Measurements from ENCODE around the gene NTN5.

NTN5 gene

GRCh38 chr19:48630296-48631063 lies 42.3 kb downstream of the NTN5 start:
- Histone ChIP-seq H3K4me1 (peaks cover 24% of the 10 kb centered on the region), H3K27me3 (ENCODE audit: low read depth) (no peaks in the 10 kb centered on the region), H3K9me3 (no peaks in the 10 kb centered on the region), H3K4me3 (no peak overlapping the region), H3K36me3 (replicated peaks) (peaks cover 45% of the 10 kb centered on the region)
- peak in 1 of 2 experiments; percentile 21 for DNase-seq (ENCODE audit: low spot score in 2 of 2)
- in situ Hi-C loops (cut with MboI; ENCODE audit: low sequenced_read_pairs), result no loop called here

GRCh38 chr19:48629599-48630295 lies 43.1 kb downstream of the NTN5 start:
- Histone ChIP-seq H3K27me3 (ENCODE audit: low read depth) (no peaks in the 10 kb centered on the region), H3K4me1 (peaks cover 22% of the 10 kb centered on the region), H3K36me3 (replicated peaks) (peaks cover 45% of the 10 kb centered on the region), H3K4me3 (no peak overlapping the region), H3K9me3 (no peaks in the 10 kb centered on the region)
- in situ Hi-C loops (cut with MboI; ENCODE audit: low sequenced_read_pairs), result no loop called here
- peak in 1 of 2 experiments; percentile 72 for DNase-seq (ENCODE audit: low spot score in 2 of 2)

- H3K4me3 ChIP-seq, result no peak overlapping the region
- peaks cover 21% of the 10 kb centered on the region for H3K4me1 ChIP-seq
- H3K27me3 ChIP-seq (ENCODE audit: low read depth), result no peaks in the 10 kb centered on the region
- H3K36me3 ChIP-seq (replicated peaks), result peaks cover 45% of the 10 kb centered on the region
- no peak for DNase-seq (ENCODE audit: low spot score in 2 of 2)
- in situ Hi-C loops (cut with MboI; ENCODE audit: low sequenced_read_pairs), result no loop called here
- no peaks in the 10 kb centered on the region for H3K9me3 ChIP-seq
Measured at GRCh38 chr19:48629297-48629598, 43.6 kb downstream of the NTN5 start.

GRCh38 chr19:48628486-48629296 lies 44.1 kb downstream of the NTN5 start:
- in situ Hi-C loops (cut with MboI; ENCODE audit: low sequenced_read_pairs), result no loop called here
- DNase-seq (ENCODE audit: low spot score in 2 of 2), result peak in 1 of 2 experiments; percentile 29
- Histone ChIP-seq H3K4me1 (peaks cover 17% of the 10 kb centered on the region), H3K4me3 (no peak overlapping the region), H3K27me3 (ENCODE audit: low read depth) (no peaks in the 10 kb centered on the region), H3K9me3 (no peaks in the 10 kb centered on the region), H3K36me3 (replicated peaks) (peaks cover 44% of the 10 kb centered on the region)

- Histone ChIP-seq H3K4me3 (no peak overlapping the region), H3K4me1 (peaks cover 15% of the 10 kb centered on the region), H3K9me3 (no peaks in the 10 kb centered on the region), H3K36me3 (replicated peaks) (peaks cover 36% of the 10 kb centered on the region), H3K27me3 (ENCODE audit: low read depth) (no peaks in the 10 kb centered on the region)
- DNase-seq (ENCODE audit: low spot score in 2 of 2), result no peak
- in situ Hi-C loops (cut with MboI; ENCODE audit: low sequenced_read_pairs), result no loop called here
Measured at GRCh38 chr19:48627865-48628314, 44.9 kb downstream of the NTN5 start.

- in situ Hi-C loops (cut with MboI; ENCODE audit: low sequenced_read_pairs), result no loop called here
- H3K4me1 ChIP-seq, result peaks cover 15% of the 10 kb centered on the region
- H3K36me3 ChIP-seq (replicated peaks), result peaks cover 30% of the 10 kb centered on the region
- no peak for DNase-seq (ENCODE audit: low spot score in 2 of 2)
- no peak overlapping the region for H3K4me3 ChIP-seq
- H3K27me3 ChIP-seq (ENCODE audit: low read depth), result no peaks in the 10 kb centered on the region
- no peaks in the 10 kb centered on the region for H3K9me3 ChIP-seq
Measured at GRCh38 chr19:48627201-48627864, 45.5 kb downstream of the NTN5 start.

GRCh38 chr19:48625891-48626327 lies 46.9 kb downstream of the NTN5 start:
- Histone ChIP-seq H3K9me3 (no peaks in the 10 kb centered on the region), H3K36me3 (replicated peaks) (peaks cover 20% of the 10 kb centered on the region), H3K4me1 (peaks cover 15% of the 10 kb centered on the region), H3K4me3 (no peak overlapping the region), H3K27me3 (ENCODE audit: low read depth) (no peaks in the 10 kb centered on the region)
- in situ Hi-C loops (cut with MboI; ENCODE audit: low sequenced_read_pairs), result no loop called here
- DNase-seq (ENCODE audit: low spot score in 2 of 2), result no peak

GRCh38 chr19:48624791-48625723 lies 47.8 kb downstream of the NTN5 start:
- Histone ChIP-seq H3K4me1 (peaks cover 17% of the 10 kb centered on the region), H3K27me3 (ENCODE audit: low read depth) (no peaks in the 10 kb centered on the region), H3K4me3 (peak overlapping the region; percentile 49), H3K9me3 (no peaks in the 10 kb centered on the region), H3K36me3 (replicated peaks) (peaks cover 12% of the 10 kb centered on the region)
- in situ Hi-C loops (cut with MboI; ENCODE audit: low sequenced_read_pairs), result no loop called here
- DNase-seq (ENCODE audit: low spot score in 2 of 2), result peak in 1 of 2 experiments; percentile 55

- Histone ChIP-seq H3K36me3 (replicated peaks) (peaks cover 4% of the 10 kb centered on the region), H3K4me3 (peak overlapping the region; percentile 49), H3K27me3 (ENCODE audit: low read depth) (no peaks in the 10 kb centered on the region), H3K9me3 (no peaks in the 10 kb centered on the region), H3K4me1 (peaks cover 23% of the 10 kb centered on the region)
- DNase-seq (ENCODE audit: low spot score in 2 of 2), result peak; percentile 95 to 100
- in situ Hi-C loops (cut with MboI; ENCODE audit: low sequenced_read_pairs), result no loop called here
Measured at GRCh38 chr19:48624067-48624594, 48.7 kb downstream of the NTN5 start.

- H3K4me1 ChIP-seq, result peaks cover 23% of the 10 kb centered on the region
- DNase-seq (ENCODE audit: low spot score in 2 of 2), result no peak
- H3K9me3 ChIP-seq, result no peaks in the 10 kb centered on the region
- peaks cover 6% of the 10 kb centered on the region for H3K36me3 ChIP-seq (replicated peaks)
- peak overlapping the region; percentile 49 for H3K4me3 ChIP-seq
- in situ Hi-C loops (cut with MboI; ENCODE audit: low sequenced_read_pairs), result no loop called here
- H3K27me3 ChIP-seq (ENCODE audit: low read depth), result no peaks in the 10 kb centered on the region
Measured at GRCh38 chr19:48623556-48624066, 49.2 kb downstream of the NTN5 start.

GRCh38 chr19:48619692-48620585 lies 52.9 kb downstream of the NTN5 start:
- in situ Hi-C loops (cut with MboI; ENCODE audit: low sequenced_read_pairs), result no loop called here
- H3K9me3 ChIP-seq, result no peaks in the 10 kb centered on the region
- peaks cover 30% of the 10 kb centered on the region for H3K4me1 ChIP-seq
- DNase-seq (ENCODE audit: low spot score in 2 of 2), result no peak
- H3K4me3 ChIP-seq, result peak overlapping the region; percentile 96
- H3K27me3 ChIP-seq (ENCODE audit: low read depth), result no peaks in the 10 kb centered on the region
- peaks cover 39% of the 10 kb centered on the region for H3K36me3 ChIP-seq (replicated peaks)
